ENCODE measurements around the gene CITED4. TPM values are rescaled to one million over a fixed set of nuclear protein-coding genes. Genes with fewer than 3 reads are reported as not detected.

Gene CITED4
- total RNA-seq, 1 experiment from 2014 or later: 71.1 TPM

DNA sequence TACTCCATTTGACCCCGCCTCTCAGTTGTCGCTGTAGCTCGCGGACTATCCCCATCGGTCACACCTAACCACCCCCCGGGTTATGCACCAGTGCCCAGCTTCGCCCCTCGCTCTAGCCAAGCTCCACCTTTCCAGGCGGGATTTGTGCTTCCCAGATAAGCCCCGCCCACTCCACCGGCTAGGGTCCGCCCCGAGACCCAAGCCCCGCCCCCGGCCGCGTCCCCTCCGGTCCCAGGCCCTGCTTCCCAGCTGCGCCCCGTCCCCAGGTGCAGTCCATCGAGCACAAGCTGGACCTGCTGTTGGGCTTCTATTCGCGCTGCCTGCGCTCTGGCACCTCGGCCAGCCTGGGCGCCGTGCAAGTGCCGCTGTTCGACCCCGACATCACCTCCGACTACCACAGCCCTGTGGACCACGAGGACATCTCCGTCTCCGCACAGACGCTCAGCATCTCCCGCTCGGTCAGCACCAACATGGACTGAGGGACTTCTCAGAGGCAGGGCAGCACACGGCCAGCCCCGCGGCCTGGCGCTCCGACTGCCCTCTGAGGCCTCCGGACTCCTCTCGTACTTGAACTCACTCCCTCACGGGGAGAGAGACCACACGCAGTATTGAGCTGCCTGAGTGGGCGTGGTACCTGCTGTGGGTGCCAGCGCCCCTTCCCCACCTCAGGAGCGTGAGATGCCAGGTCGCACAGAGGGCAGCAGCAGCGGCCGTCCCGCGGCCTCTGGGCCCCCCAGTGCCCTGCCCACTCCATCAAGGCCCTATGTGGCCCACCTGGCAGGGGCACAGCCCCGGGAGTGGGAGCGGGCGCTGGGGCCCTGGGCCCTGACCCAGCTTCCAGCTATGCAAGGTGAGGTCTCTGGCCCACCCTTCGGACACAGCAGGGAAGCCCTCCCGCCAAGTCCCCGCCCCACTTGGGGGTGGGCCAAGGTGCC lies 23.9 kb downstream of the CITED4 start:
- DNase-seq (ENCODE audit: extremely low read depth, low read depth): no peak

DNA sequence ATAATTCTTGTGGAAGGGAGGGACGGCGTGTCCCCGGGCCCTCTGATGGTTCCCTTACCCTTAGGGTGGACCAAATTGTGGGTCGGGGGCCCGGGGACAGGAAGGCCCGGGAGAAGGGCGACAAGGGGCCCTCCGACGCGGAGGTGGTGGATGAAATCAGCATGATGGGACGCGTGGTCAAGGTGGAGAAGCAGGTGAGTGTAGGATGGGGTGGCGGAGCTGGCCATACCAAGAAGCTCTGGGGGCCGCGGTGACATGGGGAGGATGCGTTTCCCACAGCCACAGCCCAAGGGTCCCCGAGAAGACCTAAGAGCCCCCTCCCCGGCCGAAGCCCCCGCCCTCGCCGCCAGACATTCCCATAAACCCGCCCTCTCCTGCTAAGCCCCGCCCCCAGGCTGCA lies 24.6 kb downstream of the CITED4 start:
- no peak for DNase-seq (ENCODE audit: extremely low read depth, low read depth)

DNA sequence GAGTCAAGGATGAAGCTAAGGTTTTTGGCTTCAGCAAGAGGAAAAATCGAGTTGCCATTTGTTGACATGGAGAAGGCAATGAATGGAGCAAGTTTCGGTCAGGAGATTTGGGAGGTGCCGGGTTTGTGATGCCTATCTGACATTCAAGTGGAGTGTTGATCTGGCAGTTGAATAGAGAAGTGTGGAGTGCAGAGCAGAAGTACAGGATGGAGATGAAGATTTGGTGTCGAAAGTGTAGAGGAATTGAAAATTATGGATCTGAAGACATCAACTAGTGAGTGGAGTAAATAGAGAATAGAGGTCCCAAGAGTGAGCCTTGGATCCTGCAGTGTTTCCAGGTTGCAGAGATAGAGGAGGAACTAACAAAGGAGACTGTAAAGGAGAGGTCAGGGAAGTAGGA lies 25.9 kb downstream of the CITED4 start:
- DNase-seq (ENCODE audit: extremely low read depth, low read depth): no peak

DNA sequence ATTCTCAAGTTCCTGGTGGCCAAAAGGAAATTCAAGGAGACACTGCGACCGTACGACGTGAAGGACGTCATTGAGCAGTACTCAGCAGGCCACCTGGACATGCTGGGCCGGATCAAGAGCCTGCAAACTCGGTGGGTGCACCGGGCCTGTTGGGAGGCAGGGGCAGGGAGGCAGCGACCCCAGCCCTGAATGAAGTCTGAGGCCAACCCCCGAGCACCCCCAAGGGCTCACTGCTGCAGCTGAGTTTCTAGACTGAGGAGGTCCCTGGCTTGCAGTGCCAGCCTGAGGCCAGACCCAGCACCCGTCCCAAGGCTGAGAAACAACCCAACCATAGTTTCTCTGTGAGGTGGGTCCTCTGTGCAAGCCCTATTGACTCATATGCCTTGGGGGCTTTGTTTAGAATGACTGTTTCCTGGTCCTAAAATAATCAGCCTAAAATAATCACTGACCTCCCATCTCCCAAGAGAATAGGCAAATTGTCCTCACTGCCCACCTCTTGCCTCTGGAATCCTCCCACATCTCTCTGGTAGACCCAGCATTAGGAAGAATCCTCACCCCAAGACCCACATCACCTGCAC lies 27.1 kb downstream of the CITED4 start:
- no peak for DNase-seq (ENCODE audit: extremely low read depth, low read depth)

DNA sequence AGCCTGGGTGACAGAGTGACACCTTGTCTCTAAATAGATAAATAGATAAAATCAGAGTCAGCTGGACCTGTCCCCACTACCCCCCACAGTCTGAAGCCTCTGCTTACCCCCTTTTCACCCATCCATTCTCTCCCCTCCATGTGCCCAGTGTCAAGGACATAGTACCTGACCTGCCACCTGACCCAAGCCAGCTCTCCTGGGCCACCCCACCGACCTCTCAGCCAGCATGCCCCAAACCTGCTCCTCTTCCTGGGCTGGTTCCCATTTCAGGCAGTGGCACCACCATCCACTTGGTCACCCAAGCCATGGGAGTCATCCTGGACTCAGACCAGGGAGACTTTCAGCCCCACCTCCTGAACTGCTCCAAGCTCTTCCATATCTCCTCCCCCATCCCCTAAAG lies 28.2 kb downstream of the CITED4 start:
- no peak for DNase-seq (ENCODE audit: extremely low read depth, low read depth)

DNA sequence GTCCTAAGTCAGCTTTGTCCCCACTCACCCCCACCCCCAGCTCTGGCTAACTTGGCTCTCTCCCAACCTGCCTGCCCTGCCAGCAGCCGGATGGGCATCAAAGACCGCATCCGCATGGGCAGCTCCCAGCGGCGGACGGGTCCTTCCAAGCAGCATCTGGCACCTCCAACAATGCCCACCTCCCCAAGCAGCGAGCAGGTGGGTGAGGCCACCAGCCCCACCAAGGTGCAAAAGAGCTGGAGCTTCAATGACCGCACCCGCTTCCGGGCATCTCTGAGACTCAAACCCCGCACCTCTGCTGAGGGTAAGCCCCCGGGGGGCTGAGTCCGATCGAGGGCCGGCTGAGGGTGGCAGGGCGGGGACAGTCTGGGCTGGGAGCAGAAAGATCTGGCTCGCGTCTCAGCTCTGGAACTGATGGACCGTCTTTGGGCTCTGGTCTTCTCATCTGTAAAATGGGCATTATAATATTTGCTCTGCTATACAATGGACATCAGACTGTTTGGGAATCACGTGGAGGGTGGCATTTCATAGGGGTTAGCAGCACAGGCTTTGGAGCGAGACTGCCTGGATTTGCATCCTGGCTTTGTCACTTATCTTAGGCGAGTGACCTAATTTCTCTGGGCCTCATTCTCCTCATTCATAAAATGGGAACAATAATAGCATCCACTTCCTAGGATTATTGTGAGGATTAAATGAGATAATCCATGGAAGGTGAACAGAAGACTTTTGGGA lies 31.0 kb downstream of the CITED4 start:
- no peak for DNase-seq (ENCODE audit: extremely low read depth, low read depth)

DNA sequence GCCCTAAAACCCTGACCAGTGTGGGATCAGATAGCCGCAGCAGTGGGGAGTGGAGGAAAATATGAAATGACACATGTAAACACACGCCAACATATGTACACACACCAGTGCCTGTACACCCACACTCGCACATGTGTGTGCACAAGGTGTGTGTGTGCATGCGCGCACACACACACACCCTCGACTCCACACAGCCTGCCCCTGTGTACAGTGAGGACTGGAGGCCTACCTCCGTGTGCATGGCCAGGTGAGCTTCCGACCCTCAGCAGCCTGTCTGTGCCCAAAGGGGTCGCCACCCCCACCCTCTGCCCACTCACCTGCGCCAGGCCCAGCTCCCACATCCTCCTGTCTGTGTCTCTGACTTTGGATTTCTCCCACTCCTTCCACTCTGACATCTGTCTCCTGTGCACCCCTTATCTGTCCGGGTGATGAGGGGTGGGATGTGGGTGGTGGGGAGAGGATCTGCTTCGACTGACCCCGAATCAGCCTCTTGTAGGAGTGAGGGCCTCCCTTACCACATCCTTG lies 31.7 kb downstream of the CITED4 start:
- DNase-seq (ENCODE audit: extremely low read depth, low read depth): no peak

DNA sequence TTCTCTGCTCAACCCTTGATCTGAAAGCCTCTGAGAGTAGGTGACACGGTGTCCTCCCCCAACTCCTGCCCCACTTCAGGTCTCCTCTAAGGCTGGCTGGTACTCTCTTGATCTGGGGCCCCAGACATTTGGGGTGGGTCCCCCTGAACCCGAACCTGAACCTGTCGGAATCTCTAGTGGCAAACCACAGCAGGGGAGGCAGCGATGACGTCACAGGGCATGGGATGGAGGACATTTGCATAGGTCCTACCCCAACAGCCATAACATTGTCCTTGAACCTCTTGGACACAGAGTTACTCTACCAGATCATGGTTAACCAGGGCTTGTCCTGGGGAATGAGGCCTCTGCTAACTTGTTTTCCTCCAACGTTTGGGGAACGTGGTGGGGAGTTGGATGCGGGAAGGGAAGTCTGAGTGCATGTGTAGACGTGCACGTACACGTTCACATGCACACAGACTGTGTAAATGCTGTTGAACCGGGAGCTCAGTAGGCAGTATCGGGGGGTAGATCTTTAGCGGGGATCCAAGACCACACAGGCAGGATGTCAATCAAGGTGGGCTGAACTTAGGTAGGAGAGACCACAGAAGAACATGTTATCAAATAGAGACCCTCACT lies 32.4 kb downstream of the CITED4 start:
- DNase-seq (ENCODE audit: extremely low read depth, low read depth): no peak

DNA sequence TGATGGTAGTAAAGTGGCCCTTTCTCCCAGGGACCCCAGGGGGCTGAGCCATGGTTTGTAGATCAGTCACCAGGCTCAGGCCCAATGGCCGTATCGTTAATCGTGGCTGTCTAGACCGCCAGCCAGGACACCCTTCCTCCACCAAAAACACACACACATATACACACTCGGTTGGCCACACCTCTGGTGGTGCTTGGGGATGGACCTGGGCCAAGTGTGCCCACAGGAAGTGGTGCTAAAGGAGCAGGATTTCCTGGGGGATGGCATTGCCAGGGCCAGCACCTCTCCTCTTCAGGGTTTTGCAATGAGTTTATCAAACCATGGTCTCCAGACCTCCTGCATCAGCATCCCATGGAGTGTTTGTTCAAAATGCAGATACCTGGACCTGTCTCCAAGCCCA lies 36.2 kb downstream of the CITED4 start:
- no peak for DNase-seq (ENCODE audit: extremely low read depth, low read depth)

DNA sequence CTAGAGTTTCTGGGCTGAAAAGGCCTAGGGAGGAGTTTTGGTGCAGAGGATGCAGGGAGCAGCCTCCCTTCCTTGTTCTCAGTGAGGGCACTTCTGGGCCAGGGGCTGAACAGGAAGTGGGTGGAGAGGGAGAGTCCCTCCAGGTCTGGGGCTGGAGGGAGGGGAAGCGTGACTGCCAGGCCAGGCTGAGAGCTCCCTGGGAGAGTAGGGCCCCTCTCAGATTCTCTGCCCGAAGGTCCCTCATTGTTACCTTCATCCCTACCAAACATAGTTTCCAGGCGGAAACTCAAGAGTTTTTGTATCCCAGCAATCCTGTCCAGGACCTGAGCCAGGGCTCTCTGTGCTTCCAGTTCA lies 36.8 kb downstream of the CITED4 start:
- DNase-seq (ENCODE audit: extremely low read depth, low read depth): no peak

DNA sequence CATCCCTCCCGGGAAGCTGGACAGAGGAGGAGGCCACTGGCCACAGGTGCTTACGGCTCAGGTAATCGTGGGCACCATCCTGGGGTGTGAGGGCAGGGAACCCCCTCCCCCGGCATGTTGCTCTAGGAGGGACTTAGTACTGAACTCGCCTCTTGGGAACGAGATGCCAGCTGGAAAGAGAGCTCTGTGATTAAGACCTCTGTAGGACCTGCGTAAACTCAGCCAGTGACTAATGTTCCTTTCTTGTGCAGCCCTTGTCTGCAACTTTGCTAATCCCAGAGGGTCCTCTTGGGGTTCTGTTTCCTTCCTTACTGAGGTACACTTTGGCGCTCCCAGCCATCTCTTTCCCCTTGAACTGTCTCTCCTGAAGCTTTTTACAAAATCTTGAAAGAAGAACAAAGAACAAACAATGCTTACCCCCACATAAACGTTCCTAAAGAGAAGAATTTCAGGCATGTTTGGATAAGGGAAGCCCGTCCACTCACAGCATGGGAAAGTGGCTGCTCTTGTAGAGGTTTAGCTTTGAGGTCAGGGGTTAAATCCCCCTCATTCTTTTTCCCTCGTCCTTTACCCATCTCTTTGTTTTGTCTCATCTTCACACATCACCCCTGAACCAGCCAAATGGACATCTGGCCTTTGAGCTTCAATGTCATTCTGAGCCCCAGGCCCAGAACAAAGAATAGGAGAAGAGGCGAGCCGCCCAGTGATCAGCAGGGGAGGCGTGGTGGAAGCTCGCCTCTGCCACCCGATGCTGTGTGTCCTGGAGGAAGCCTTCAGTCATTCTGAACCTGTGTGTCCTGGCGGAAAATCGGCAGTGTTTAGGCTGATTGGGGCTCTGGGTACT lies 37.4 kb downstream of the CITED4 start:
- no peak for DNase-seq (ENCODE audit: extremely low read depth, low read depth)

DNA sequence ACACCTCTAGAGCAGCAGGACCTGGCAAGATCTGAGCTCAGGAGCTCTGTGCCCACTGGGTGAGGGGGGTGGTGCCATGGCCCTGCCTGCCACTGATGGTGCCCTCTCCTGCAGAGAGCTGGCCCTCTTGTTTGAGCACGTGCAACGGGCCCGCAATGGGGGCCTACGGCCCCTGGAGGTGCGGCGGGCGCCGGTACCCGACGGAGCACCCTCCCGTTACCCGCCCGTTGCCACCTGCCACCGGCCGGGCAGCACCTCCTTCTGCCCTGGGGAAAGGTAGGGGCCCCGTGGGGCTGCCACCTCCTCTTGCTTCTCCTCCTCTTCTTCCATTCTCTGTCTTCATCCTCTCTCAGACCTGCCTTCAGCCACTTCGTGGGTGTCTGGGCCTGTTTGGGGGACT lies 38.2 kb downstream of the CITED4 start:
- DNase-seq (ENCODE audit: extremely low read depth, low read depth): no peak

DNA sequence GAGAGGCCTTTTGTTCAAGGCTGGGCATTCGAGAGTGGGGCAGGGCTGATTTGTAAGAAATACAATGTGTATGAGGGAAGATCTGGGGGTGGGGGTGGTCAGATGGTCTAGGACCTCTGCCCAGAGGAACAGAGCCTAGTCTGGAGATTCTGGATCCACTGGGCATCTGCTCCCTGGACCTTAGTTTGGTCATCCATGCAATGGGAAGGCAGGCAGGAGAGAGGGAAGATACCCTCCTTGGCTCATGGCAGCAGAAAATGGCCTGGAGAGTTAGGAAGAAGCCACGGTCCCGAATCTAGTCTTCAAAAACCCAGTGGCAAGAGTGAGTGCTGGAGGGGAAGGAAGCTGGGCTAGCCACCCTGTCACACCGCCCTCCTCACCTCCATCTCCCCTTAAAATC lies 38.8 kb downstream of the CITED4 start:
- no peak for DNase-seq (ENCODE audit: extremely low read depth, low read depth)

DNA sequence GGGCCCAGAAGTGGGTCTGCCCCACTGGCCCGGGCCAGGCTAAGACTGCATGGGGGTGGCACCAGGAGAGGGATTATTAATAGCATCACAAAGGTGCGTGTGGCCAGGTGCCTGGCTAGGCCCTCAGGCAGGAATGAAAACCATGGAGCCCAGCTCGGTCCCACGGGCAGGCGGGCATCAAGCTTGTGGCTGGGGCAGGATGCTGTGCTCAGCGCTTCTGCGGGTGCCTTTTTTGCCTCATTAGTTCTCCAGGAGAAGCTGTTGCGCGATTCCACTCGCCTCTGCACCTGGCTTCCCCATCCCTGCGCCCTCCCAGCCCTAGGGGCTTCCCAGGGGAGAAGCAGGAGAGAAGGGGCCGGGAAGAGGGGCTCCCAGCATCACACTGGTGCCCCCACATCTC lies 39.3 kb downstream of the CITED4 start:
- no peak for DNase-seq (ENCODE audit: extremely low read depth, low read depth)

DNA sequence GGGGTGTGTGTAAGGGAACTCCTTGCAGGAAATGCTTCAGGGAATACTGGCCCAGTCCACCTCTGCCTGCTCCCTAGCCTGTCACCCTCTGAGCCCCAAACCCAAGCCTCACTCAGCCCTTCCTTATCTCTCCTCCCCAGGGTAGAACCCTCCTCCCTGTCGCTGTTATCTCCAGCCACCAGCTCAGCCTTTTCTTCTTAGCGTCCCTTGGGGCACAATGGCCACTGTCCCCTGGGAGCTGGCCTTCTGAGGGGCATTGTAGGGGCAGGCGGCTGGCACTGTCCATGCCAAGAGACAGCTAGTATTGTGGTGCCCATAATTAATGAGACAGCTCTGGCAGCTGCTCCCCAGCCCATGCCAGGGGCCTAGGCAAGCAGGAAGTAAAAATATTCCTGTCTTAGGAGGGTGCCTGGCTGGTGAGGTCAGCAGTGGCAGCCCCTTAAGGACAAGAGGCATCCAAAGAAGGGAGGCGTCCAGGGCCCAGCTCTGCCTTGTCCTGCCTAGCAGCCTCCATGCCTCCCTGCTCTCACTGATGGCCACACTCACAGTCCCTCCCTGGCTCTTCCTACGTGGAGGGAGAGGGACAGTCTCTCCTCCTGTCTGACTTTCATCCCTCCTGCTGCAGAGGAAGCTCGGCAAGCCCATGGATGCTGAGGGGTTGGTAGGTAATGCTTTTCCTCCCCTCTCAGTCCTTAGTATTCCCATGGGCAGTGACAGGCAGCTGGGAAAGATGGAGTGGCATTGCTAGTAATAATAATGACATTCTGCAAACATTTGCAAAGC lies 41.1 kb downstream of the CITED4 start:
- no peak for DNase-seq (ENCODE audit: extremely low read depth, low read depth)

DNA sequence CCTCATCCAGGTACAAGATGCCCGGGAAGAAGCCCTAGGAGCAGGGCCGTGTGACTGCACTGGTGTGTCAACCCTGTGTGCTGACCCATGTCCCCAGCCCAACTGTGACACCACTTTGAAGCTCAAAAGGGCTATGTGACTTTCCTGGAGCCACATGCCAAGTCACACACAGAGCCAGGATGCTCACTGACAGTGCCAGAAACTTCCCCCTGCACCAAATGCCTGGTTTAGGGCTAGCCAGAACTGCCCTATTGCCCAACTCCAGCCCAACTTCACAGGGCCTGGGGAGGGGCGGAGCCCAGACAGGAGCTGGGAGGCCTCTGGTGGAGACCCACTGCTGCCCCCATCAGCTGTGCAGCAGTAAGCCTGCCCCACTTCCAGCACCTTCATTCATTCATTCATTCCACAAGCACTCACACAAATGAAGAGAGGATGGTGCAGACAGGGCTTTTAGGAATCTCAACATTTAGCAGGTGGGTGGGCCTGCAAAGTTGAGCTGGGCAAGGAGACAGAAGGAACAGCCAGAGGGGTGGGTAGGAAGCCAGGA lies 41.8 kb downstream of the CITED4 start:
- no peak for DNase-seq (ENCODE audit: extremely low read depth, low read depth)

DNA sequence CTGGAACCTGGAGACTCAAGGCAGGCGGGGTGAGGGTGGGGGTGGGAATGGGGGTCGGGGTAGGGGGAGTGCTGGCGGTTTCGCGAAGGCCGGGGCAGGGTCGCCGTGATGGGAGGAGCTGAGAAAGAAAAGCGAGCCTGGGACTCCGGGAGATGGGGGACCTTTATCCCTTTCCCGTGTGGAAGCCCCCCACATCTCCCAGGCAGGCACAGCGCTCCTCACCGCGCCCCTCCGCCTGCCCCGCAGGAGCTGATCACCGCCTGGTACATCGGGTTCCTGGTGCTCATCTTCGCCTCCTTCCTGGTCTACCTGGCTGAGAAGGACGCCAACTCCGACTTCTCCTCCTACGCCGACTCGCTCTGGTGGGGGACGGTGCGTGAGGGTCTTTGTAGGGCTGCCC lies 43.1 kb downstream of the CITED4 start:
- DNase-seq (ENCODE audit: extremely low read depth, low read depth): no peak

DNA sequence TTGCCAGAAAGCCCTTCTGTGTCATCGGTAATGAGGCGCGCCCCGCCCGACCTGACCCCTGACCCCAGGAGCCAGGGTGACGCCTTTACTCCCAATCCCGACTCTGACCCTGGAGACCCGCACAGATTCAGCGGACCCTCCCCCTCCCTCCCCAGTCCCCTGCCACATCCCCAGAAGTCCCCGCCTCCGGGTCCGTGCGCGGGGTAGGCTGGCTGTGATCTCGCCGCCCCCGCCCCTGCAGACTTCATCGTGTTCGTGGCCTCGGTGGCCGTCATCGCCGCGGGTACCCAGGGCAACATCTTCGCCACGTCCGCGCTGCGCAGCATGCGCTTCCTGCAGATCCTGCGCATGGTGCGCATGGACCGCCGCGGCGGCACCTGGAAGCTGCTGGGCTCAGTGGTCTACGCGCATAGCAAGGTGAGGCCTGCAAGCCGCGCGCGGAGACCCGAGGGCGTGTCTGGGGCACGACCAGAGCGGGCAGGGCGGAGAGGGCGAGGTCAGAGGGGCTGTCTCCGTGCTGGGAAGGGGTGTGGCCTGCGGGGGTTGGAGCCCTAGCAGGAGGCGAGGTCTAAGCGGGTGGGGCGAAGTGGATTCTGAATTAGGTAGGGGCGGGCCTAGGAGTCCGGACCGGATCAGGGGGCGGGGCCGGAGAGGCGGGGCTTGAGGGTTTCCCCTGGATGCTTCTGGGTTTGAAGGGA lies 43.8 kb downstream of the CITED4 start:
- DNase-seq (ENCODE audit: extremely low read depth, low read depth): no peak
